Fibroblast of lung (primary cell): ENCODE data around the gene SERPINA9. TPM values are rescaled to one million over a fixed set of nuclear protein-coding genes. Genes with fewer than 3 reads are reported as not detected.

ENCODE experiments used
- DNase-seq, 2 donors: peaks; one replicate each; pipeline versions ENCODE4 v3.0.0 to v3.0.0-alpha.2; 2010; ENCODE audit warnings: low read depth in 2 of 2
- H2AFZ ChIP-seq: 2 replicates; pipeline ENCODE4 v1.5.1; 2012; ENCODE audit warnings: low read length, control low read depth, inconsistent platforms
- H3K27ac ChIP-seq: 2 replicates; pipeline ENCODE4 v1.5.1; 2011; ENCODE audit warnings: low read length, control low read depth; ENCODE audit not compliant: insufficient read depth
- H3K27me3 ChIP-seq: 2 replicates; pipeline ENCODE4 v1.5.1; 2011; ENCODE audit warnings: mild to moderate bottlenecking, low read length; ENCODE audit not compliant: control insufficient read depth, insufficient read depth
- H3K36me3 ChIP-seq: 2 replicates; pipeline ENCODE4 v1.5.1; 2011; ENCODE audit warnings: low read length; ENCODE audit not compliant: control insufficient read depth, insufficient read depth
- H3K4me1 ChIP-seq: 2 replicates; pipeline ENCODE4 v1.5.1; 2011; ENCODE audit warnings: low read length; ENCODE audit not compliant: control insufficient read depth, insufficient read depth; ENCODE audit errors: extremely low read depth
- H3K4me2 ChIP-seq: 2 replicates; pipeline ENCODE4 v1.5.1; 2011; ENCODE audit warnings: low read length, control low read depth; ENCODE audit not compliant: insufficient read depth; ENCODE audit errors: extremely low read depth
- H3K4me3 ChIP-seq, 4 experiments: fragments of 200-600 bp in 1 of 4; sonication (generic) in 1 of 4; replicated peaks in 1 of 4; 2 replicates each; pipeline ENCODE4 v1.5.1; 2011 to 2016; ENCODE audit warnings: low read length in 4 of 4, low read depth in 3 of 4, mild to moderate bottlenecking in 3 of 4, control low read depth in 2 of 4, inconsistent platforms in 1 of 4, mixed read lengths in 1 of 4; ENCODE audit not compliant: insufficient read depth in 1 of 4; ENCODE audit errors: control extremely low read depth in 1 of 4
- H3K79me2 ChIP-seq: 2 replicates; pipeline ENCODE4 v1.5.1; 2012; ENCODE audit warnings: mild to moderate bottlenecking, low read length, inconsistent platforms; ENCODE audit not compliant: control insufficient read depth, insufficient read depth
- H3K9ac ChIP-seq: 2 replicates; pipeline ENCODE4 v1.5.1; 2011; ENCODE audit warnings: mild to moderate bottlenecking, low read length, control low read depth; ENCODE audit not compliant: insufficient read depth
- H3K9me3 ChIP-seq: 2 replicates; pipeline ENCODE4 v1.5.1; 2012; ENCODE audit warnings: low read depth, low read length; ENCODE audit not compliant: control insufficient read depth, insufficient read depth
- H4K20me1 ChIP-seq: 2 replicates; pipeline ENCODE4 v1.5.1; 2011; ENCODE audit warnings: low read length; ENCODE audit not compliant: control insufficient read depth, insufficient read depth; ENCODE audit errors: extremely low read depth
- CTCF ChIP-seq, 2 donors: IDR thresholded peaks in 1 of 2; conservative IDR thresholded peaks in 1 of 2; 1 replicate in 1 of 2; 2 replicates in 1 of 2; pipeline ENCODE4 v1.5.1; 2011 to 2012; ENCODE audit warnings: low read length in 2 of 2, control low read depth in 1 of 2, inconsistent platforms in 1 of 2, low read depth in 1 of 2, mild to moderate bottlenecking in 1 of 2
- EZH2 ChIP-seq: IDR thresholded peaks from 2 replicates; pipeline ENCODE4 v1.5.1; 2012; ENCODE audit warnings: low read length, control low read depth, mild to moderate bottlenecking; ENCODE audit errors: missing control alignments
- polyA plus RNA-seq, 2 donors: library from polyadenylated mRNA; depleted of rRNA in 1 of 2; stranded (reverse) in 1 of 2; unstranded in 1 of 2; fragments of >200 nt; gene quantifications; 2 replicates each; pipeline ENCODE4 v1.2.1, GENCODE V29; 2011 to 2012; ENCODE audit warnings: missing spikeins in 1 of 2
- total RNA-seq: library from RNA; depleted of rRNA; stranded (reverse); fragments of >200 nt; gene quantifications from 2 replicates; pipeline ENCODE4 v1.2.1, GENCODE V29; 2014

The SERPINA9 gene
- total and polyA plus RNA-seq, 2 donors (not counting 1 experiment from before 2014, with no cell fraction given): not detected

DNA sequence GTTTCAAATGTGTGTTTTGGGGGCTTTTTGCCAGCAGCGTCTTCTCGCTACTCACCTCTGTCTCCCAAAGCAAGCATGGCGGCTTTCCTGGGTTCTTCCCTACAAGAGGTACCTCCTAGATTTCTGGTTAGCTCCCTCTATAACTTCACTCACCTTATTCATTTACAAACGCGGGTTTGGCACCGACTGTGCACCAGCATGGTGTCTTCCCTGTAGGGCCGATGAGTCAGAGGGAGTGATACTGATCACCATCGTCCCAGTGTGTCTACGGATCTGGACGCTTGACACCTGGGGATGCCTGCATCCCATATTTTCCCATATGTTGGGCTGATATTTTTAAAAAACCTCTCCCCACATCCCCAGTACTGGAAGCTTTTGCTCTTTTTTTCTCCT lies 41.2 kb upstream of the SERPINA9 start:
- Histone ChIP-seq H2AFZ (no peak overlapping the region), H3K36me3 (no peaks in the 10 kb centered on the region), H4K20me1 (no peaks in the 10 kb centered on the region), H3K9me3 (no peaks in the 10 kb centered on the region), H3K4me1 (no peaks in the 10 kb centered on the region), H3K27me3 (no peaks in the 10 kb centered on the region), H3K79me2 (no peaks in the 10 kb centered on the region), H3K9ac (no peak overlapping the region), H3K27ac (no peak overlapping the region), H3K4me2 (no peak overlapping the region), H3K4me3 (no peak overlapping the region)
- DNase-seq: no peak
- TF ChIP-seq CTCF (conservative IDR thresholded peaks at IDR 0.05 in 1 of 2, IDR thresholded peaks at IDR 0.05 in 1 of 2; ENCODE audit: low read depth in 1 of 2, low read length in 2 of 2) (no peak), EZH2 (no peak)

DNA sequence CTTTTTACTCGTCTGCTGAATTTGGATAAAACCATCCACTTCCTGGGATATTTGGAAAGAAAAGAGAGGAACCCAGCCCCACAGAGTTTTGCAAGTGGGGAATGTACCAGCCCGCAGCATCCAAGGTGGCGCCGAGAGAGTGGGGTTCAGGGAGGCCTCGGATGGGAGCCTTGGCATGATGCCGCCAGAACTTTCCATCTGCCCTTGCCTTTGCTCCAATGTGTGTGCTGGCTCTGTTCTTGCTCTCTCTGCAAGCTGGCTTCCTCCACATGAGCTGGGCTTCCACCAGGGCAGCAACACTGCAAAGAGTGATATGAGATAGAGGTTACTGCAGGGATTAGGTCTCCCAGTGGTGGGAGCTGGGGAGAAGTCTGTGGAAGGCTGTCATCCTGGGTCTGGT lies 39.9 kb upstream of the SERPINA9 start:
- no peak overlapping the region for H3K4me3 ChIP-seq
- no peaks in the 10 kb centered on the region for H3K4me1 ChIP-seq
- no peaks in the 10 kb centered on the region for H4K20me1 ChIP-seq
- H3K9me3 ChIP-seq: no peaks in the 10 kb centered on the region
- no peak overlapping the region for H3K27ac ChIP-seq
- no peak overlapping the region for H2AFZ ChIP-seq
- TF ChIP-seq CTCF (conservative IDR thresholded peaks at IDR 0.05 in 1 of 2, IDR thresholded peaks at IDR 0.05 in 1 of 2; ENCODE audit: low read depth in 1 of 2, low read length in 2 of 2) (no peak), EZH2 (no peak)
- H3K27me3 ChIP-seq: no peaks in the 10 kb centered on the region
- no peak overlapping the region for H3K9ac ChIP-seq
- no peaks in the 10 kb centered on the region for H3K36me3 ChIP-seq
- DNase-seq: no peak
- no peaks in the 10 kb centered on the region for H3K79me2 ChIP-seq
- no peak overlapping the region for H3K4me2 ChIP-seq

- no peaks in the 10 kb centered on the region for H3K9me3 ChIP-seq
- no peak overlapping the region for H3K9ac ChIP-seq
- H3K27me3 ChIP-seq: no peaks in the 10 kb centered on the region
Observed at GRCh38 chr14:94515426-94515825, 39.4 kb upstream of the SERPINA9 start.

More at GRCh38 chr14:94515426-94515825, 39.4 kb upstream of the SERPINA9 start:
- H3K4me3 ChIP-seq: no peak overlapping the region
- H3K79me2 ChIP-seq: no peaks in the 10 kb centered on the region
- TF ChIP-seq CTCF (conservative IDR thresholded peaks at IDR 0.05 in 1 of 2, IDR thresholded peaks at IDR 0.05 in 1 of 2; ENCODE audit: low read depth in 1 of 2, low read length in 2 of 2) (no peak), EZH2 (no peak)
- no peaks in the 10 kb centered on the region for H4K20me1 ChIP-seq
- DNase-seq: no peak
- no peak overlapping the region for H3K27ac ChIP-seq
- H3K4me1 ChIP-seq: no peaks in the 10 kb centered on the region
- no peaks in the 10 kb centered on the region for H3K36me3 ChIP-seq
- no peak overlapping the region for H3K4me2 ChIP-seq
- no peak overlapping the region for H2AFZ ChIP-seq
